Calu3 (cell line): ENCODE data around the gene SLC7A6OS. TPM values are rescaled to one million over a fixed set of nuclear protein-coding genes. Genes with fewer than 3 reads are reported as not detected.
A peak's percentile ranks its signal among the peaks of the same experiment; 100 is the strongest.

Experiments used
- BruUV-seq: library from RNA; stranded (reverse); fragments of 400-500 nt; replicated peaks from 2 replicates; lab custom pipeline; 2021; lab: Mats Ljungman, UMichigan
- CTCF ChIA-PET: fragments of 300-600 bp; sonication (Branson Sonifier 250); formaldehyde crosslinking; loops from one replicate; lab custom pipeline; 2022; ENCODE audit warnings: antibody characterized with exemption; lab: Charles Lee
- DNase-seq: peaks from one replicate; pipeline ENCODE4 v3.0.0; 2022
- H3K27ac Mint-ChIP-seq: one replicate; pipeline ENCODE4 v1.8.0; 2022; ENCODE audit warnings: mixed read lengths; ENCODE audit not compliant: unreplicated experiment
- H3K27me3 Mint-ChIP-seq: one replicate; pipeline ENCODE4 v1.8.0; 2022; ENCODE audit warnings: mixed read lengths; ENCODE audit not compliant: unreplicated experiment
- H3K36me3 Mint-ChIP-seq: one replicate; pipeline ENCODE4 v1.8.0; 2022; ENCODE audit warnings: mild to moderate bottlenecking, moderate library complexity, mixed read lengths; ENCODE audit not compliant: insufficient read depth, unreplicated experiment
- H3K4me1 Mint-ChIP-seq: one replicate; pipeline ENCODE4 v1.8.0; 2022; ENCODE audit warnings: mild to moderate bottlenecking, low read depth, mixed read lengths; ENCODE audit not compliant: unreplicated experiment
- H3K4me3 Mint-ChIP-seq: one replicate; pipeline ENCODE4 v1.8.0; 2022; ENCODE audit warnings: mild to moderate bottlenecking, low read depth, moderate library complexity, mixed read lengths; ENCODE audit not compliant: unreplicated experiment
- H3K9me3 Mint-ChIP-seq: one replicate; pipeline ENCODE4 v1.8.0; 2022; ENCODE audit warnings: low read depth, mixed read lengths; ENCODE audit not compliant: unreplicated experiment
- CTCF ChIP-seq: fragments of 200-600 bp; IDR thresholded peaks from one replicate; pipeline ENCODE4 v1.8.0; 2022; ENCODE audit warnings: antibody characterized with exemption; ENCODE audit not compliant: unreplicated experiment
- intact Hi-C: fragments of 100-400 bp; cut with micrococcal nuclease; formaldehyde crosslinking; loops from one replicate; pipeline ENCODE4 v1.10.0; 2022; ENCODE audit not compliant: unreplicated experiment
- total RNA-seq: library from RNA; stranded (reverse); gene quantifications from 2 replicates; pipeline ENCODE4 v1.2.3, GENCODE V29; 2022

The SLC7A6OS gene
- total RNA-seq, 1 experiment from 2014 or later = 28.4 TPM

- DNase-seq = no peak
- Mint-ChIP-seq H3K4me3 (no peak overlapping the region), H3K27ac (no peak overlapping the region), H3K4me1 (peaks cover 37% of the 10 kb centered on the region), H3K36me3 (peaks cover 33% of the 10 kb centered on the region), H3K9me3 (no peaks in the 10 kb centered on the region), H3K27me3 (no peaks in the 10 kb centered on the region)
- CTCF ChIA-PET = no interaction called here
- intact Hi-C loops = loop anchor here (5.0 kb wide), 1 partner anchor 44 kb away; the partner anchor contains the start of genes PRMT7 and SLC7A6OS
- TF ChIP-seq CTCF = no peak
- no TSS peak for BruUV-seq
These were observed 42.9 kb downstream of the SLC7A6OS start for GRCh38 chr16:68267612-68268405.

GRCh38 chr16:68265078-68265920 lies 45.4 kb downstream of the SLC7A6OS start:
- DNase-seq = peak; percentile 51
- CTCF ChIA-PET = interaction anchor here (0.6 to 2.0 kb wide), 2 partner anchors 19 to 45 kb away, joined by 4 to 13 read pairs; partner anchors contain the start of genes PRMT7 and SLC7A6OS
- Mint-ChIP-seq H3K4me1 (peaks cover 38% of the 10 kb centered on the region), H3K9me3 (no peaks in the 10 kb centered on the region), H3K27ac (peak overlapping the region; percentile 92), H3K4me3 (peak overlapping the region; percentile 91), H3K27me3 (no peaks in the 10 kb centered on the region), H3K36me3 (peaks cover 33% of the 10 kb centered on the region)
- intact Hi-C loops = loop anchor here (5.0 kb wide), 1 partner anchor 47 kb away; the partner anchor contains the start of genes PRMT7 and SLC7A6OS
- TF ChIP-seq CTCF = no peak
- BruUV-seq = no TSS peak

GRCh38 chr16:68264128-68265077 lies 46.3 kb downstream of the SLC7A6OS start, which contains the start of gene SLC7A6:
SLC7A6 (plus strand) TSS chr16:68264526; CDS start chr16:68274727, 10,201 bp downstream.
- peaks cover 36% of the 10 kb centered on the region for H3K4me1 Mint-ChIP-seq
- H3K36me3 Mint-ChIP-seq = peaks cover 33% of the 10 kb centered on the region
- DNase-seq = peak; percentile 86
- CTCF ChIA-PET = interaction anchor here (0.5 to 2.0 kb wide), 10 partner anchors 16 to 762 kb away, joined by 3 to 13 read pairs (median 4); partner anchors contain the start of genes PRMT7 and SLC7A6OS
- H3K27ac Mint-ChIP-seq = peak within 1 kb of the TSS; percentile 92
- TF ChIP-seq CTCF = peak; percentile 62
- H3K27me3 Mint-ChIP-seq = no peaks in the 10 kb centered on the region
- no peaks in the 10 kb centered on the region for H3K9me3 Mint-ChIP-seq
- intact Hi-C loops = loop anchor here (5.0 kb wide), 1 partner anchor 48 kb away; the partner anchor contains the start of genes PRMT7 and SLC7A6OS
- BruUV-seq = no TSS peak
- peak within 1 kb of the TSS; percentile 91 for H3K4me3 Mint-ChIP-seq
